Endothelial cell of umbilical vein (primary cell): Measurements from ENCODE around the gene LGALS14. TPM values are rescaled to one million over a fixed set of nuclear protein-coding genes. Genes with fewer than 3 reads are reported as not detected.

Source experiments
- BruUV-seq: library from RNA; stranded (reverse); fragments of 400-500 nt; replicated peaks from 2 replicates; lab custom pipeline; 2021; lab: Mats Ljungman, UMichigan
- CTCF ChIA-PET: fragments of 300-600, 350-600 bp; sonication (Branson Sonifier 250); formaldehyde crosslinking; loops from one replicate; lab custom pipeline; 2021; ENCODE audit warnings: antibody characterized with exemption, inconsistent platforms; lab: Charles Lee
- POLR2A ChIA-PET: fragments of 300-600, 350-600 bp; sonication (Branson Sonifier 250); formaldehyde crosslinking; loops from one replicate; lab custom pipeline; 2021; ENCODE audit warnings: antibody characterized with exemption, inconsistent platforms; lab: Charles Lee
- DNase-seq: peaks from one replicate; pipeline ENCODE4 v3.0.0-alpha.2; 2011; ENCODE audit warnings: low read depth, low spot score
- FAIRE-seq: peaks from 2 replicates; lab custom pipeline; 2011; peaks lifted over from hg19 to GRCh38; lab: Jason Lieb, UNC
- H2AFZ ChIP-seq: 2 replicates; pipeline ENCODE4 v1.6.0; 2012; ENCODE audit warnings: low read depth, low read length, control low read depth, inconsistent platforms
- H3K27ac ChIP-seq: 2 replicates; pipeline ENCODE4 v1.5.1; 2011; ENCODE audit warnings: low read depth, mild to moderate bottlenecking, control low read depth, low read length, moderate library complexity; ENCODE audit not compliant: insufficient read depth
- H3K27me3 ChIP-seq, 2 experiments: 2 replicates each; pipeline versions ENCODE4 v1.6.0 to v1.6.1; 2011; ENCODE audit warnings: low read length in 2 of 2, mixed read lengths in 1 of 2; ENCODE audit not compliant: control insufficient read depth in 2 of 2, insufficient read depth in 2 of 2
- H3K36me3 ChIP-seq, 2 experiments: 2 replicates in 1 of 2; 3 replicates in 1 of 2; pipeline ENCODE4 v1.5.1; 2011; ENCODE audit warnings: low read length in 2 of 2, mild to moderate bottlenecking in 1 of 2, moderate library complexity in 1 of 2; ENCODE audit not compliant: control insufficient read depth in 2 of 2, insufficient read depth in 2 of 2; ENCODE audit errors: extremely low read depth in 1 of 2
- H3K4me1 ChIP-seq: 3 replicates; pipeline ENCODE4 v1.5.1; 2011; ENCODE audit warnings: mild to moderate bottlenecking, low read length; ENCODE audit not compliant: control insufficient read depth, insufficient read depth; ENCODE audit errors: extremely low read depth
- H3K4me2 ChIP-seq: 2 replicates; pipeline ENCODE4 v1.6.1; 2011; ENCODE audit warnings: low read length, control low read depth, mixed read lengths; ENCODE audit not compliant: insufficient read depth
- H3K4me3 ChIP-seq, 3 experiments: fragments of 200-600 bp in 1 of 3; sonication (generic), shearing (Covaris generic) in 1 of 3; replicated peaks in 1 of 3; 2 replicates each; pipeline ENCODE4 v1.5.1; 2011 to 2016; ENCODE audit warnings: control low read depth in 3 of 3, low read length in 3 of 3, mild to moderate bottlenecking in 2 of 3, inconsistent platforms in 1 of 3, low read depth in 1 of 3, moderate library complexity in 1 of 3; ENCODE audit not compliant: insufficient read depth in 1 of 3
- H3K79me2 ChIP-seq: 2 replicates; pipeline ENCODE4 v1.6.0; 2012; ENCODE audit warnings: low read length, inconsistent platforms; ENCODE audit not compliant: control insufficient read depth, insufficient read depth
- H3K9ac ChIP-seq: replicated peaks from 2 replicates; pipeline ENCODE3; 2011; ENCODE audit warnings: low read length, control low read depth; ENCODE audit not compliant: insufficient read depth; ENCODE audit errors: extremely low read depth
- H3K9me1 ChIP-seq: replicated peaks from 3 replicates; pipeline ENCODE4 v1.6.0; 2011; ENCODE audit warnings: mild to moderate bottlenecking, low read length; ENCODE audit not compliant: control insufficient read depth, insufficient read depth; ENCODE audit errors: extremely low read depth
- H3K9me3 ChIP-seq: replicated peaks from 2 replicates; pipeline ENCODE4 v1.5.1; 2012; ENCODE audit warnings: low read length, inconsistent platforms; ENCODE audit not compliant: control insufficient read depth, insufficient read depth
- H4K20me1 ChIP-seq: replicated peaks from 2 replicates; pipeline ENCODE3; 2011; ENCODE audit warnings: mild to moderate bottlenecking, low read length; ENCODE audit not compliant: control insufficient read depth, insufficient read depth; ENCODE audit errors: extremely low read depth
- EZH2 ChIP-seq: IDR thresholded peaks from 2 replicates; pipeline ENCODE4 v1.6.1; 2012; ENCODE audit warnings: borderline replicate concordance, low read depth, mild to moderate bottlenecking, moderate library complexity, low read length, inconsistent platforms; ENCODE audit not compliant: severe bottlenecking
- FOS ChIP-seq: IDR thresholded peaks from 2 replicates; pipeline ENCODE4 v1.6.1; 2011; ENCODE audit warnings: mild to moderate bottlenecking, low read length, moderate library complexity, borderline replicate concordance; ENCODE audit not compliant: insufficient read depth
- JUN ChIP-seq: IDR thresholded peaks from 2 replicates; pipeline ENCODE4 v1.6.1; 2011; ENCODE audit warnings: borderline replicate concordance, low read depth; ENCODE audit not compliant: insufficient read length, insufficient read depth
- MYC ChIP-seq: IDR thresholded peaks from one replicate; pipeline ENCODE4 v1.6.1; 2011; ENCODE audit warnings: mild to moderate bottlenecking, low read depth, low read length
- POLR2A ChIP-seq: IDR thresholded peaks from 2 replicates; pipeline ENCODE4 v1.6.1; 2012; ENCODE audit warnings: low read depth, mild to moderate bottlenecking, control low read depth, low read length
- POLR2AphosphoS5 ChIP-seq: IDR thresholded peaks from 2 replicates; pipeline ENCODE4 v1.6.1; 2012; ENCODE audit warnings: low read depth, mild to moderate bottlenecking, control low read depth, low read length, moderate library complexity; ENCODE audit not compliant: insufficient read depth
- dilution Hi-C: fragments of 300-500 bp; cut with MboI; formaldehyde crosslinking; loops from one replicate; pipeline ENCODE4 v1.15.0; 2019; ENCODE audit warnings: low sequenced_read_pairs; ENCODE audit not compliant: extremely low pct_ligation_motif_present
- intact Hi-C: fragments of 100-400 bp; cut with micrococcal nuclease; formaldehyde crosslinking; loops from one replicate; pipeline ENCODE4 v1.10.0; 2022
- polyA plus RNA-seq, 4 experiments: library from polyadenylated mRNA; depleted of rRNA in 3 of 4; stranded (reverse) in 3 of 4; unstranded in 1 of 4; fragments of >200 nt; gene quantifications; 2 replicates each; pipeline versions ENCODE4 v1.2.1 to v1.2.3, GENCODE V29; 2011 to 2012; ENCODE audit warnings: missing spikeins in 1 of 4
- total RNA-seq: library from RNA; stranded (reverse); gene quantifications from 2 replicates; pipeline ENCODE4 v1.2.3, GENCODE V29; 2021
- TF ChIP-seq, protein P1 (sequence below), 2 donors: IDR thresholded peaks; 1 replicate in 1 of 2; 2 replicates in 1 of 2; pipeline ENCODE4 v1.5.1; 2011; ENCODE audit warnings: low read length in 2 of 2, mild to moderate bottlenecking in 2 of 2, moderate library complexity in 2 of 2, control low read depth in 1 of 2, inconsistent platforms in 1 of 2, low read depth in 1 of 2; ENCODE audit not compliant: insufficient read depth in 1 of 2; ENCODE audit errors: extremely low read depth in 1 of 2
- TF ChIP-seq, protein P2 (sequence below): IDR thresholded peaks from 2 replicates; pipeline ENCODE4 v1.6.1; 2011; ENCODE audit not compliant: insufficient read depth, insufficient read length

LGALS14 gene
- total and polyA plus RNA-seq, 2 donors (not counting 3 experiments of a cell fraction or from before 2014, with no cell fraction given), result not detected

DNA sequence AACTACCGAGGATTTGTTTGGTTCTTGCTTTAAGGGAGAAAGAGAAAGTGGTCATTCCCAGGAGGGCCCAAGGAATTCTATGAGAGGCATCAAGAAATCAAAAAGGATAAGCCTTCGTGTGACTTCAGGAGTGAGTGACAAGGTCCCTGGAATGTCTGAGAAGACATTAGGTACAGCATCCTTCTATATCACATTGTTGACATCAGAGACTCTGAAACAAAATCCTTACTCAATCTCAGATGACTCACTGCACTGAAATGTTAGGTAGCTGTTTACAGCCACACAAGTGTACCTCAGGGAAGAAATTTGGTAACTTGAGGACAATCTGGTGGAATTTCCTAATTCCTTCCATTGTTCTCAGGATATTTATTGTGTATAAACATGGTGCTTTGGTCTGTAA lies 7.9 kb upstream of the LGALS14 start:
- intact Hi-C loops, result no loop called here
- TF ChIP-seq FOS (no peak), POLR2A (no peak), EZH2 (no peak), JUN (no peak), MYC (no peak), POLR2AphosphoS5 (no peak)
- TF ChIP-seq, protein P1, sequence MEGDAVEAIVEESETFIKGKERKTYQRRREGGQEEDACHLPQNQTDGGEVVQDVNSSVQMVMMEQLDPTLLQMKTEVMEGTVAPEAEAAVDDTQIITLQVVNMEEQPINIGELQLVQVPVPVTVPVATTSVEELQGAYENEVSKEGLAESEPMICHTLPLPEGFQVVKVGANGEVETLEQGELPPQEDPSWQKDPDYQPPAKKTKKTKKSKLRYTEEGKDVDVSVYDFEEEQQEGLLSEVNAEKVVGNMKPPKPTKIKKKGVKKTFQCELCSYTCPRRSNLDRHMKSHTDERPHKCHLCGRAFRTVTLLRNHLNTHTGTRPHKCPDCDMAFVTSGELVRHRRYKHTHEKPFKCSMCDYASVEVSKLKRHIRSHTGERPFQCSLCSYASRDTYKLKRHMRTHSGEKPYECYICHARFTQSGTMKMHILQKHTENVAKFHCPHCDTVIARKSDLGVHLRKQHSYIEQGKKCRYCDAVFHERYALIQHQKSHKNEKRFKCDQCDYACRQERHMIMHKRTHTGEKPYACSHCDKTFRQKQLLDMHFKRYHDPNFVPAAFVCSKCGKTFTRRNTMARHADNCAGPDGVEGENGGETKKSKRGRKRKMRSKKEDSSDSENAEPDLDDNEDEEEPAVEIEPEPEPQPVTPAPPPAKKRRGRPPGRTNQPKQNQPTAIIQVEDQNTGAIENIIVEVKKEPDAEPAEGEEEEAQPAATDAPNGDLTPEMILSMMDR (IDR thresholded peaks at IDR 0.05; ENCODE audit: extremely low read depth in 1 of 2, insufficient read depth in 1 of 2, low read depth in 1 of 2, low read length in 2 of 2), result no peak
- TF ChIP-seq, protein P2, sequence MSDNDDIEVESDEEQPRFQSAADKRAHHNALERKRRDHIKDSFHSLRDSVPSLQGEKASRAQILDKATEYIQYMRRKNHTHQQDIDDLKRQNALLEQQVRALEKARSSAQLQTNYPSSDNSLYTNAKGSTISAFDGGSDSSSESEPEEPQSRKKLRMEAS, result no peak
- Histone ChIP-seq H3K27ac (no peak overlapping the region), H3K79me2 (no peaks in the 10 kb centered on the region), H3K9me1 (no peaks in the 10 kb centered on the region), H4K20me1 (no peaks in the 10 kb centered on the region), H3K9me3 (no peaks in the 10 kb centered on the region), H3K4me1 (no peaks in the 10 kb centered on the region), H2AFZ (no peak overlapping the region), H3K4me2 (no peak overlapping the region), H3K27me3 (peaks cover 0 to 3% of the 10 kb centered on the region in 2 experiments), H3K9ac (no peak overlapping the region), H3K4me3 (no peak overlapping the region), H3K36me3 (no peaks in the 10 kb centered on the region)
- no peak for DNase-seq
- CTCF ChIA-PET, result no interaction called here
- FAIRE-seq, result no peak
- BruUV-seq, result no TSS peak
- dilution Hi-C loops, result no loop called here
- POLR2A ChIA-PET, result no interaction called here
